Effector memory CD8-positive, alpha-beta T cell (primary cell): ENCODE measurements around the gene SCGB2B2.
"Not testable (repeated sequence)": the region's sequence is repeated elsewhere in the genome, so short reads cannot be mapped to it uniquely, and the experiment has no call there.

Experiments used
- ATAC-seq: fragments of 150-1000 bp; cut with Tn5 transposase; replicated peaks from 2 replicates; pipeline ENCODE4 v1.10.0; 2021; ENCODE audit warnings: mild to moderate bottlenecking, moderate library complexity
- DNase-seq, 3 experiments: peaks; one replicate each; pipeline ENCODE4 v3.0.0; 2021
- H3K27ac Mint-ChIP-seq, 2 donors: one replicate each; pipeline ENCODE4 v1.8.0; 2022; ENCODE audit warnings: mild to moderate bottlenecking in 2 of 2, mixed read lengths in 2 of 2, moderate library complexity in 2 of 2
- H3K27me3 Mint-ChIP-seq, 2 donors: one replicate each; pipeline ENCODE4 v1.8.0; 2022; ENCODE audit warnings: mixed read lengths in 2 of 2
- H3K36me3 Mint-ChIP-seq: one replicate; pipeline ENCODE4 v1.8.0; 2022; ENCODE audit warnings: mild to moderate bottlenecking, moderate library complexity, mixed read lengths; ENCODE audit not compliant: insufficient read depth
- H3K4me1 Mint-ChIP-seq, 2 donors: one replicate each; pipeline ENCODE4 v1.8.0; 2022; ENCODE audit warnings: low read depth in 2 of 2, mixed read lengths in 2 of 2
- H3K4me3 Mint-ChIP-seq, 2 donors: one replicate each; pipeline ENCODE4 v1.8.0; 2022; ENCODE audit warnings: mild to moderate bottlenecking in 2 of 2, mixed read lengths in 2 of 2, moderate library complexity in 2 of 2
- H3K9me3 Mint-ChIP-seq, 2 donors: one replicate each; pipeline ENCODE4 v1.8.0; 2022; ENCODE audit warnings: mixed read lengths in 2 of 2

Gene SCGB2B2

DNA sequence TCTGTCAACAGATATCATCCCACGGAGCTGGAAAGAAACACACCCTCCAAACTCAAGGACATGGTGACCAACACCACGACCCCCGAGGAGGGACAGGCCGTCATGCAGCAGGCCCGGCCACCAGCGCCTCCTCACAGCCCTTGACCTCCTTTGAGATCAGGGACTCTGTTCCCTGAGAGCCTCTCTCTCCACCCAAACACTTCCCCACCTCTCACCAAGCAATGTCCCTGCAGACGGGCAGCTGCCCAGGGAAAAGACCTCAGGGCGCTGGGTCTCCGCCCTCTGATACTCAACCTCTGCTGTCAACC, 10.0 kb downstream of the SCGB2B2 start:
- Mint-ChIP-seq H3K27ac (peak overlapping the region; percentile 60 to 93), H3K27me3 (no peaks in the 10 kb centered on the region), H3K4me1 (peaks cover 11 to 22% of the 10 kb centered on the region in 2 donors), H3K36me3 (no peaks in the 10 kb centered on the region), H3K9me3 (no peaks in the 10 kb centered on the region), H3K4me3 (peak overlapping the region; percentile 71 to 72)
- DNase-seq (no peak), ATAC-seq (no peak)

DNA sequence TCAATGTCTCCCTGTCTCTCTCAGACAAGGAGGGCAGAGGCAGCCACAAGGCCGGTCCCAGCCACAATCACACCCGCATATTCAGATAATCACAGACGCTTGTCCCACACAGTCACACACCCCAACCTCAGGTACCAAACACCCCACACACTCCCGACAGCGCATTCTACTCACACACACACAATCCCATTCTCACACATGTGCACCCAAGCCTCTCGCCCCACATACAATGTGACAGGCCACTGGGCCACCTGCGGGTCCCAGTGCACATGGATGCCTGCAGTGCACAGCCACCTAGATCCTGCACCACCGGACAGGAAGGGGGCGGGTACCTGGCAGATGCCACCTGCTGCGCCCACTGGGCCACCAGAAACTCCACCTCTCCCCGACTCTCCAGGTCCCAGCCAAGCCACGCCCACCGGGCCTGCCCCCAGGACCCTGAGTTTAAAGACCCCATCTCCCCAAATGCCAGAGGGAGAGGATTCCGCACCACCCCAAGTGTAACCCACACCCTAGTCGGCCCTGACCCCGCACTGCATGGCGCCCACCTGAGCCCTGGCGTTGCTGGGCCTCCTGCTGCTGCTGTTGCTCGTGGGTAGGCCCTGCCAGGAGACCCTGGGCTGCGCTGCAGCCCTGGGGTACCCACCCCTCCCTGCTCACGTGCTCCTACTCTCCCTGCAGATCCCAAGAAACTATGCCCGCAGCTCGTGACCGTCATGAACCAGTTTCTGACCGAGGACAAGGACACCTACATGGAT, 10.6 kb downstream of the SCGB2B2 start:
- DNase-seq (no peak), ATAC-seq (no peak)
- Mint-ChIP-seq H3K36me3 (no peaks in the 10 kb centered on the region), H3K9me3 (no peaks in the 10 kb centered on the region), H3K4me1 (peaks cover 11 to 22% of the 10 kb centered on the region in 2 donors), H3K27ac (peak overlapping the region; percentile 60 to 93), H3K27me3 (no peaks in the 10 kb centered on the region), H3K4me3 (peak overlapping the region; percentile 71 to 72)

GRCh38 chr19:34665275-34665674, 11.7 kb downstream of the SCGB2B2 start:
- not testable (repeated sequence) for H3K4me3 Mint-ChIP-seq, H3K36me3 Mint-ChIP-seq, H3K9me3 Mint-ChIP-seq, H3K27ac Mint-ChIP-seq, ATAC-seq, DNase-seq, H3K27me3 Mint-ChIP-seq
- peaks cover 11 to 22% of the 10 kb centered on the region in 2 donors for H3K4me1 Mint-ChIP-seq

DNA sequence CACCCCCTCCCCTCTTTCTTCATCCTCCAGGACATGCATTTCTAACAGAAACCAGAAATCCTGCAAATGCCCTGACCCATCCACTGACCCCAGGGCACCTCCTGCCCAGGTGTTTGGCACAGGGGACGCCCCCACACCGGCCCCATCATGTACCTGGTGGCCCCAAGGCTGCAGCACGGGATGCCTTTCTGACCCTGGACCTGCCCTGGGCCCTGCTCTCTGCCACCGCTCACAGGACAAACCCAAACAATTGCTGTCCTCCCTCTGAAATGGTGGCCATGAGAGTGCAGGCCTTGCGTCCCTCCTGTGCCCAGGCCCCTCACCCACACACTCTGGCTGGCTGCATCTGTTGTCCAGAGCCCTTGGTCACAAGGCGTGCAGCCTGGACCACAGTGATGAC, 12.1 kb downstream of the SCGB2B2 start:
- Mint-ChIP-seq H3K27me3 (no peaks in the 10 kb centered on the region), H3K4me1 (peaks cover 11 to 22% of the 10 kb centered on the region in 2 donors), H3K27ac (no peak overlapping the region), H3K9me3 (no peaks in the 10 kb centered on the region), H3K36me3 (no peaks in the 10 kb centered on the region), H3K4me3 (no peak overlapping the region)
- DNase-seq (no peak), ATAC-seq (no peak)

- peaks cover 0 to 3% of the 10 kb centered on the region in 2 donors for H3K27me3 Mint-ChIP-seq
- DNase-seq, result no peak
- H3K4me1 Mint-ChIP-seq, result peaks cover 11 to 22% of the 10 kb centered on the region in 2 donors
- H3K27ac Mint-ChIP-seq, result peak overlapping the region in 1 of 2 donors; percentile 39
- H3K36me3 Mint-ChIP-seq, result no peaks in the 10 kb centered on the region
- no peak for ATAC-seq
- H3K4me3 Mint-ChIP-seq, result no peak overlapping the region
- H3K9me3 Mint-ChIP-seq, result no peaks in the 10 kb centered on the region
Measured at GRCh38 chr19:34664168-34664567, 12.8 kb downstream of the SCGB2B2 start.

- H3K9me3 Mint-ChIP-seq, result no peaks in the 10 kb centered on the region
- H3K27ac Mint-ChIP-seq, result peak overlapping the region in 1 of 2 donors; percentile 13
- DNase-seq, result peak; percentile 25 to 37 (median 25)
- no peaks in the 10 kb centered on the region for H3K36me3 Mint-ChIP-seq
- ATAC-seq, result peak; percentile 100
- peaks cover 11 to 22% of the 10 kb centered on the region in 2 donors for H3K4me1 Mint-ChIP-seq
- H3K27me3 Mint-ChIP-seq, result peaks cover 5 to 16% of the 10 kb centered on the region in 2 donors
- no peak overlapping the region for H3K4me3 Mint-ChIP-seq
Measured at GRCh38 chr19:34662919-34663318, 14.0 kb downstream of the SCGB2B2 start.

- peaks cover 8 to 9% of the 10 kb centered on the region in 2 donors for H3K4me1 Mint-ChIP-seq
- H3K27me3 Mint-ChIP-seq, result peaks cover 15 to 28% of the 10 kb centered on the region in 2 donors
- DNase-seq, result no peak
- no peaks in the 10 kb centered on the region for H3K9me3 Mint-ChIP-seq
- no peak for ATAC-seq
- no peak overlapping the region for H3K4me3 Mint-ChIP-seq
- H3K36me3 Mint-ChIP-seq, result no peaks in the 10 kb centered on the region
- H3K27ac Mint-ChIP-seq, result no peak overlapping the region
Measured at GRCh38 chr19:34661357-34661756, 15.6 kb downstream of the SCGB2B2 start.

DNA sequence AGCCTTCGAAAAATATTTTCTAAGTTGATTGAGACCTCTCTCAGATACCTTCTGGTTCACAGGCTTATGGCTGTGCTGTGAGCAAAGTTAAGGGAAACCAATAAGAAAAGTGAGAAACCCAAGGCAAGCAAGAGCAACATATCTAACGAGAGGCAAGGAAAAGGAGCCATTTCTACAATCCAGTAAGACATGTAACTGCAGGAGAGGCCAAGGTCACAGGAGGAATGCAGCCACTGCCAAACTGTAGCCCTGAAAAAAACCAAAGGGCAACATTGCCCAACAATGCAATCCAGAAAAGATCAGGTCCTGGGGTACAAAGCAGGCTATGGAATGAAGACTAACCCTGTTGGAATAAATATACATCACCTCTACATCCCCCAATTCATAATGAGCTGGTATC, 21.3 kb downstream of the SCGB2B2 start:
- no peak for DNase-seq
- Mint-ChIP-seq H3K4me1 (no peaks in the 10 kb centered on the region), H3K27ac (no peak overlapping the region), H3K9me3 (peaks cover 0 to 7% of the 10 kb centered on the region in 2 donors), H3K27me3 (peaks cover 37 to 61% of the 10 kb centered on the region in 2 donors), H3K4me3 (no peak overlapping the region), H3K36me3 (no peaks in the 10 kb centered on the region)
- no peak for ATAC-seq

- H3K4me3 Mint-ChIP-seq, result no peak overlapping the region
- peaks cover 0 to 7% of the 10 kb centered on the region in 2 donors for H3K9me3 Mint-ChIP-seq
- H3K27ac Mint-ChIP-seq, result no peak overlapping the region
- no peaks in the 10 kb centered on the region for H3K4me1 Mint-ChIP-seq
- H3K27me3 Mint-ChIP-seq, result peaks cover 38 to 69% of the 10 kb centered on the region in 2 donors
- no peaks in the 10 kb centered on the region for H3K36me3 Mint-ChIP-seq
- no peak for ATAC-seq
- no peak for DNase-seq
Measured at GRCh38 chr19:34654796-34655195, 22.2 kb downstream of the SCGB2B2 start.

- Mint-ChIP-seq H3K4me3 (no peak overlapping the region), H3K27ac (no peak overlapping the region), H3K36me3 (no peaks in the 10 kb centered on the region), H3K27me3 (peaks cover 23 to 59% of the 10 kb centered on the region in 2 donors), H3K9me3 (peaks cover 0 to 7% of the 10 kb centered on the region in 2 donors), H3K4me1 (no peaks in the 10 kb centered on the region)
- ATAC-seq (no peak), DNase-seq (no peak)
Measured at GRCh38 chr19:34651747-34652146, 25.2 kb downstream of the SCGB2B2 start.

- Mint-ChIP-seq H3K36me3 (no peaks in the 10 kb centered on the region), H3K4me1 (no peaks in the 10 kb centered on the region), H3K9me3 (peaks cover 0 to 7% of the 10 kb centered on the region in 2 donors), H3K27me3 (peaks cover 23 to 60% of the 10 kb centered on the region in 2 donors), H3K27ac (no peak overlapping the region), H3K4me3 (no peak overlapping the region)
- ATAC-seq (no peak), DNase-seq (no peak)
Measured at GRCh38 chr19:34649886-34650543, 26.9 kb downstream of the SCGB2B2 start.

- ATAC-seq (no peak), DNase-seq (no peak)
- Mint-ChIP-seq H3K27ac (no peak overlapping the region), H3K4me1 (no peaks in the 10 kb centered on the region), H3K9me3 (no peaks in the 10 kb centered on the region), H3K36me3 (no peaks in the 10 kb centered on the region), H3K27me3 (peaks cover under 1 to 35% of the 10 kb centered on the region in 2 donors), H3K4me3 (no peak overlapping the region)
Measured at GRCh38 chr19:34645551-34645950, 31.4 kb downstream of the SCGB2B2 start.

- Mint-ChIP-seq H3K4me1 (no peaks in the 10 kb centered on the region), H3K36me3 (no peaks in the 10 kb centered on the region), H3K4me3 (no peak overlapping the region), H3K27me3 (peaks cover 0 to 30% of the 10 kb centered on the region in 2 donors), H3K27ac (no peak overlapping the region), H3K9me3 (no peaks in the 10 kb centered on the region)
- DNase-seq (no peak), ATAC-seq (no peak)
Measured at GRCh38 chr19:34644991-34645461, 31.9 kb downstream of the SCGB2B2 start.

GRCh38 chr19:34642241-34642640, 34.7 kb downstream of the SCGB2B2 start:
- ATAC-seq, result no peak
- DNase-seq, result no peak
- H3K4me1 Mint-ChIP-seq, result no peaks in the 10 kb centered on the region

More at GRCh38 chr19:34642241-34642640, 34.7 kb downstream of the SCGB2B2 start:
- no peak overlapping the region for H3K4me3 Mint-ChIP-seq
- H3K36me3 Mint-ChIP-seq, result no peaks in the 10 kb centered on the region
- no peak overlapping the region for H3K27ac Mint-ChIP-seq
- peaks cover 0 to 16% of the 10 kb centered on the region in 2 donors for H3K27me3 Mint-ChIP-seq
- no peaks in the 10 kb centered on the region for H3K9me3 Mint-ChIP-seq
